ENCODE results near the gene NAPB. TPM values are rescaled to one million over a fixed set of nuclear protein-coding genes. Genes with fewer than 3 reads are reported as not detected.
A peak's percentile ranks its signal among the peaks of the same experiment; 100 is the strongest.

Gene NAPB
- total and polyA plus RNA-seq, 7 donors, result 1.8 to 12.3 (median 3.0) TPM

DNA sequence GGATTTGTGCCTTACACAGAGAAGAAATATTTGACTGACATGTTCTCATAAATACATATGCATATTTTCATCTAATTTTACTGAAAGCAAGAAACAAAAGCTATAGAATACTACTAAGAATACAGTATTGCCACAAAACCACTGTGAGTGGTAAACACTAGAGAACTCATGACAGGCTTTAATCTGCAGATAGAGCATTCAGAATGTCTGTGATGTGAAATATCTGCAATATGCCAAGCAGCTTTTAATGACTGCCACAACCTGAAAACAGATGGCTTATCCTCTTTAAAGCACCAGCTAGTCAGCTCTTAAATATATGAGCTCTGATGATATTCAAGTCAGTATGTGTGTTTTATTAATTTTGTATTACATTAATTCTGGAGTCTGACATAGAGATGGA lies 3.4 kb downstream of the NAPB start:
- Histone ChIP-seq H3K27me3 (ENCODE audit: insufficient read depth in 3 of 3, low read length in 2 of 3) (no peaks in the 10 kb centered on the region), H3K9me3 (no peaks in the 10 kb centered on the region), H3K4me1 (peaks cover 45% of the 10 kb centered on the region), H3K36me3 (ENCODE audit: insufficient read depth in 1 of 2, low read depth in 1 of 2) (no peaks in the 10 kb centered on the region), H3K4me3 (no peak overlapping the region), H3K27ac (peak overlapping the region; percentile 93)
- no peak for DNase-seq
- intact Hi-C loops (cut with DNase I), result loop anchor here (5.0 to 10.0 kb wide), 2 partner anchors 56 to 63 kb away; partner anchors contain the start of genes GZF1 (in 1 of the 2) and NXT1 (in 1 of the 2)
- no peak for ATAC-seq
- TF ChIP-seq, protein P1, sequence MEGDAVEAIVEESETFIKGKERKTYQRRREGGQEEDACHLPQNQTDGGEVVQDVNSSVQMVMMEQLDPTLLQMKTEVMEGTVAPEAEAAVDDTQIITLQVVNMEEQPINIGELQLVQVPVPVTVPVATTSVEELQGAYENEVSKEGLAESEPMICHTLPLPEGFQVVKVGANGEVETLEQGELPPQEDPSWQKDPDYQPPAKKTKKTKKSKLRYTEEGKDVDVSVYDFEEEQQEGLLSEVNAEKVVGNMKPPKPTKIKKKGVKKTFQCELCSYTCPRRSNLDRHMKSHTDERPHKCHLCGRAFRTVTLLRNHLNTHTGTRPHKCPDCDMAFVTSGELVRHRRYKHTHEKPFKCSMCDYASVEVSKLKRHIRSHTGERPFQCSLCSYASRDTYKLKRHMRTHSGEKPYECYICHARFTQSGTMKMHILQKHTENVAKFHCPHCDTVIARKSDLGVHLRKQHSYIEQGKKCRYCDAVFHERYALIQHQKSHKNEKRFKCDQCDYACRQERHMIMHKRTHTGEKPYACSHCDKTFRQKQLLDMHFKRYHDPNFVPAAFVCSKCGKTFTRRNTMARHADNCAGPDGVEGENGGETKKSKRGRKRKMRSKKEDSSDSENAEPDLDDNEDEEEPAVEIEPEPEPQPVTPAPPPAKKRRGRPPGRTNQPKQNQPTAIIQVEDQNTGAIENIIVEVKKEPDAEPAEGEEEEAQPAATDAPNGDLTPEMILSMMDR (IDR thresholded peaks at IDR 0.05), result no peak

DNA sequence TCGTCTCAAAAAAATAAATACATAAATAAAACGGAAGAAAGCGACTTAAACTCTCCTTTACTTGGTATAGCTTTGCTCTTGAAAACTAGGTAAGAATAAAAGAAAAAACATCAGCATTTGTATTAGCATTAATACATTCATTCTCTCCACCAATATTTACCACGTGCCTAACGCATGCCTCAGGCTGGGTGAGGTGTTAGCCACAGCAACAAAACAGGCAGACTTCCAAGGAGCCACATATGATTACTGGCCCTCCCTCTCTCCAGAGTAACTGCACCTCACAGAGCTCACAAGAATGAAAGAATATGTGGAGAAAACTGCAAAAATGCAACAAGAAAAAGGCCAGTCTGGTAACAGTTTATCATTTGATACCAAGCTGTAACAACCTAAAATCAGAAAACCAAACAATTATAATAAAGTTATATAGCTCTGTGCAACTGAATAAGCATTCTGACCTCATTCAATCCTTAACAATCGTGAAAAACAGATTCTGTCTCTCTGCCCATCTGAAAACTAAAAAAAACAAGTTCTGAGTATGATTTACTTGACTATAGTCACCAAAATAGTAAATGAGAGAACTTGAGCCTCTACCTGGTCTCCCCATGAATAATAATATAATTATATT lies 5.2 kb downstream of the NAPB start:
- ATAC-seq, result peak in 1 of 4 donors; percentile 35
- TF ChIP-seq, protein P1 (IDR thresholded peaks at IDR 0.05), result no peak
- intact Hi-C loops (cut with DNase I), result loop anchor here (5.0 to 10.0 kb wide), 2 partner anchors 54 to 61 kb away; partner anchors contain the start of genes GZF1 (in 1 of the 2) and NXT1 (in 1 of the 2)
- WGBS, 3 donors, result 63 to 79% (median 68%) methylated on average over 6 of the region's 6 CpGs
- DNase-seq, result no peak
- H3K27ac ChIP-seq, result peak overlapping the region; percentile 93
- H3K4me1 ChIP-seq, result peaks cover 57% of the 10 kb centered on the region
- no peaks in the 10 kb centered on the region for H3K36me3 ChIP-seq (ENCODE audit: insufficient read depth in 1 of 2, low read depth in 1 of 2)
- no peaks in the 10 kb centered on the region for H3K27me3 ChIP-seq (ENCODE audit: insufficient read depth in 3 of 3, low read length in 2 of 3)
- H3K4me3 ChIP-seq, result no peak overlapping the region
- H3K9me3 ChIP-seq, result no peaks in the 10 kb centered on the region

DNA sequence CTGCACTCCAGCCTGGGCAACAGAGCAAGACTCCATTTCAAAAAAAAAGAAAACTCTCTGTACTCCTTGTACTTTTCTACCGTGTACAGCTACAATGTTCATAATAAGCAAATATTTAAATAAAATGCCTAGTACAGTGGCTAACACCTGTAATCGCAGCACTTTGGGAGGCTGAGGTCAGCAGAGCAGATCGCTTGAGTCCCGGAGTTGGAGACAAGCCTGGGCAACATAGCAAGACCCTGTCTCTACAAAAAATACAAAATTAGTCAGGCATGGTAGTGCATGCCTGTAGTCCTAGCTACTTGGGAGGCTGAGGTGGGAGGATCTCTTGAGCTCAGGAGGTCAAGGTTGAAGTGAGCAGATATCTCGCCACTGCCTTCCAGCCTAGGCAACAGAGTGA lies 5.7 kb downstream of the NAPB start:
- peak overlapping the region; percentile 30 for H3K27ac ChIP-seq
- H3K4me3 ChIP-seq, result no peak overlapping the region
- intact Hi-C loops (cut with DNase I), result loop anchor here (5.0 to 10.0 kb wide), 2 partner anchors 53 to 61 kb away; partner anchors contain the start of genes GZF1 (in 1 of the 2) and NXT1 (in 1 of the 2)
- ATAC-seq, result no peak
- no peak for DNase-seq
- no peaks in the 10 kb centered on the region for H3K9me3 ChIP-seq
- 87 to 95% (median 91%) methylated on average over 5 of the region's 5 CpGs for WGBS, 3 donors
- no peaks in the 10 kb centered on the region for H3K27me3 ChIP-seq (ENCODE audit: insufficient read depth in 3 of 3, low read length in 2 of 3)
- H3K36me3 ChIP-seq (ENCODE audit: insufficient read depth in 1 of 2, low read depth in 1 of 2), result no peaks in the 10 kb centered on the region
- TF ChIP-seq, protein P1 (IDR thresholded peaks at IDR 0.05), result no peak
- H3K4me1 ChIP-seq, result peaks cover 62% of the 10 kb centered on the region

DNA sequence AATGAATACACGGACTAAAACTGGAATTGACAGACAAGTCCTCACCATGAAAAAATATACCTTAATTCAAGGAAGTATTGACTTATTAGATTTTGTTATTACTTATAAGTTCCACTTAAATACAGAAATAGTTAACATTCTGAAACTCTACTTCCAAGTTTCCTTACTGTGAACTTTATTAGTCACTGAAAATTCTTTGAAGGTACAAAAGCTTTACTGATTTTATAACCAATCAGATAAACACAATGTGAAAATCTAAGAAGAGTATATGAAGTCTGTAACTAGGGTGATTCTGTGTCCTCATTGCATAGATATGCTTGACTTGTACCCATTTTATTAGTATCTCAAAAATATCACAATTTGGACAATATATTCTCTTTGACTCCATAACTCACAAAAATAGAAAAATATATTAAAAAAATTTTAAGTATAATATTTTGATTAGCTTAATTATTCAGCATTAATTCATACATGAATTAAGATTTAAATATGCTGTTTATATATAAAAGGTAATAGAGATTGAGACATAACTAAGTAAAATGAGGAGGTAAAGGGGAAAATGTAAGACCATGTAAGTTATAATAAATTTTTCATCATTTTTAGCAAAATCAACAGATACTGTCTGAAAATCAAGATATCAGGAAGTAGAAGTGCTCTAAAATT lies 6.6 kb downstream of the NAPB start:
- TF ChIP-seq, protein P1 (IDR thresholded peaks at IDR 0.05), result no peak
- 53 to 62% (median 54%) methylated on average over 1 of the region's 1 CpG for WGBS, 3 donors
- DNase-seq, result no peak
- Histone ChIP-seq H3K4me3 (no peak overlapping the region), H3K4me1 (peaks cover 65% of the 10 kb centered on the region), H3K36me3 (ENCODE audit: insufficient read depth in 1 of 2, low read depth in 1 of 2) (no peaks in the 10 kb centered on the region), H3K27ac (no peak overlapping the region), H3K27me3 (ENCODE audit: insufficient read depth in 3 of 3, low read length in 2 of 3) (no peaks in the 10 kb centered on the region), H3K9me3 (no peaks in the 10 kb centered on the region)
- intact Hi-C loops (cut with DNase I), result loop anchor here (5.0 to 10.0 kb wide), 3 partner anchors 52 to 277 kb away; partner anchors contain the start of genes GZF1 (in 1 of the 2) and NXT1 (in 1 of the 2)
- ATAC-seq, result no peak

All from psoas muscle (tissue), 8 donors.